HL-60/S4 (cell line): ENCODE data around the gene ARF1.
"Not testable (repeated sequence)": the region's sequence is repeated elsewhere in the genome, so short reads cannot be mapped to it uniquely, and the experiment has no call there.

ENCODE experiments used
- in situ Hi-C: fragments of 300-500 bp; cut with MboI; formaldehyde crosslinking; loops from 2 replicates; pipeline ENCODE4 v1.14.3; 2022; ENCODE audit warnings: low sequenced_read_pairs

The ARF1 gene

DNA sequence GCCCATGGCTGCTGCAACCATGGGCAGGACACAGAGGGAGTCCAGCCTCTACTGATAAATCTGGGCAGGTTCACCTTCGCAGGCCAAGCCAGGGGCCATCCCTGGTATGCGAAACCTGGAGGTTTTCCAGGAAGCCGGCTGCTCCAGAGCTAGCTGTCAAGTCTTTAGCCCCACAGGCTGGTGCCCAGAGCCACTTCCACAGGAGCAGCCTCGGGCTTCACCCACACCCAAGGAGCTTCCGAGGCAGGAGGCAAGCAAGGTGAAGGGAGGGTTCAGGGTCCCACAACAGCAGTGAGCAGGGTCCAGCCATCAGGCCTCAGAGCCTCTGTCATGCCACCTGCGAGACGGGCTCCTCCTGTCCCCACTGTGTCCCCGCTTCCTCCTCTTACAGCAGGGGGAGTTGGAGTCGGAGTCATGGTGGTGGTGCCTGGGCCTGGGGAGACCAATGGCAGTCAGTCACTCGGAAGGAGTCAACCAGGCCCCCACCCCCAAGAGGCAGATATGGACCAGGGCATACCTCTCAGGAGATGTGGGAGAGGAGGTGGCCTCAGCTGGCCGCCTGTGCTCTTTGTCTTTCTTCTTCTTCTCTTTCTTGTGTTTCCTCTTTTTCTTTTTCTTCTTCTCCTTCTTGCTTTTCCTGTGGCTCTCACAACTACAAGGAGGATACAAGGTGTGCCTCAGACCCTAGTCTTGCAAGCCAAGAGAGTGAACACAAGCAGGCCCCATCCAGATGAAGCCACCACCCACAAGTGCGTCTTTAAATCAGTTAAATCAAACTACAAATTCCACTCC is 18.5 kb downstream of the ARF1 start:
- in situ Hi-C loops = no loop called here

DNA sequence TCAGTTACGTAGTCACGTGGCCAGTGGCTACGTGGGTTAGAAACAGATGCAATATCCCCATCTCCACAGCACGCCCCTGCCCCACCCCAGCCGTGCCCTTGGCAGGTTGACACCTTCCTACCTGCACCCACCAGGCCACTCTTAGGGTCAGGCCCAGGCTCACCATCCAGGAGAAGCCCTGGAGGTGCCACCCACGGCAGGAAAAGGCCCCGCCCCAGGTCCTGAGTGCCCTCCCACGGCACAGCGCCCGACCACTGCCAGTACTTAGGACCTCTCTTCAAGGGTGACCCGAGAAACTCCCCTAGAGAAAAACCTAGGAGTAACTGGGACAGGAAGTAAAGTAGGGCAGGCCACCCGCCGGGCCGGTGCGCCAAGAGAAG is 19.1 kb downstream of the ARF1 start:
- in situ Hi-C loops = no loop called here

DNA sequence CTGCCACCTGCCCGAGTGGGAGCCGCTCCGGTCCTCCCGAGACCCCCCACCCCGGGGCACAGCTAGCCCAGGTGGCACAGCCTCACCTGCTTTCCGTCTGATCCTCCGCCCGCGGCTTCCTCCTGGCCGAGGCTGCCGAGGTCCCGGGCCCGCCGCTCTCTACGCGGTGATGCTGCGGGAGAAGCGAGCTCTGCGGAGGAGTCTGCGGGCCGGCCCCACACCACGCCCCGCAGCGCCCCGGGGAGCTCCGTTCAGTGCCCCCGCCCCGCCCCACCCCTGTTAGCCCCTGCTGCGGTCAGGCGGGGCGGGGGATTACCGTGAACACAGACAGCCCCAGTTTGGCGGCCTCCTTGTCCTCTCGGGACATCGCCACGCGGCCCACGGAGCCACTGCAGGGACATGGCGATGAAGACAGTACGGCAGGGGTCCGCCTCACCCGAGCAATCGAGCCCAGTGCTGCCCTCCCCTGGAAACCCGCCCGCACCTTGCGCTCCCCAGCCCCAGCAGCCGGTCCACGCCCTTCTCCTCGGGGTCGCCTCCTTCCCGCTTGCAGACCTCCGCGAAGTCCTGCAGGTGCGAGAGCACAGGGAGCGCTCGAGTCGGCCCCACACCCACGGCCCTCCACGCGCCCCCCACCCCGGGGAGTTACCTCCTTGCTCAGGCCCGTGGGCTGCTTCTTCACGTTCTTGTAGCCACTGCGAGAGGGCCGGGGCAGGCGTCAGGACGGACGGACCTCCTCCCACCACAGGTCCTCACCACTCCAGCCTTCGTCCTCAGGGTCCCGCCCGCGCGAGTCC is 19.7 kb downstream of the ARF1 start:
- in situ Hi-C loops = no loop called here

- in situ Hi-C loops = no loop called here
These were observed 20.5 kb downstream of the ARF1 start, which contains the start of gene C1orf35 for GRCh38 chr1:228102791-228103620. Gene C1orf35, minus strand, starts transcription at chr1:228103325. Its CDS starts 98 bp downstream, at chr1:228103227.

GRCh38 chr1:228104526-228105269 is 22.2 kb downstream of the ARF1 start:
- in situ Hi-C loops = no loop called here

GRCh38 chr1:228105270-228105995 is 22.9 kb downstream of the ARF1 start:
- in situ Hi-C loops = no loop called here

GRCh38 chr1:228105996-228106799 is 23.7 kb downstream of the ARF1 start:
- in situ Hi-C loops = no loop called here

GRCh38 chr1:228106800-228107054 is 24.2 kb downstream of the ARF1 start:
- in situ Hi-C loops = no loop called here

GRCh38 chr1:228107636-228108035 is 25.1 kb downstream of the ARF1 start:
- in situ Hi-C loops = no loop called here

- in situ Hi-C loops = no loop called here
These were observed 25.7 kb downstream of the ARF1 start for GRCh38 chr1:228108055-228108690.

DNA sequence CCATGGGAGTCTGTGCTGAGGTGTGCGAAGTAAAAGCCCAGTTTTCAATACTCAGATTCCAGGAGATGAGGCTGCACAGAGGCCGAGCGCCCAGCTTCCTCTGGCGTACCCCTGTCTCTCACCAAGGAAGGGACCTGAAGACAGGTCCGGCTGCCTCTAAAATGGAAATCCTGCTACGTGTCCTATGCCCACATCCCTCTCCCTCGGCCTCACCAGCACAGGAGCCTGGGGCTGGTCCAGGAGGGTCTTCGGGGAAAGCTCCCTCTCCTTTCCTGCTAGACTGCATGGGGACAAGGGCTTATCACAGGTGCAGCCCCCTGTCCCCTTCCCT is 26.2 kb downstream of the ARF1 start:
- in situ Hi-C loops = no loop called here

- in situ Hi-C loops = no loop called here
These were observed 26.8 kb downstream of the ARF1 start, which contains the start of gene MRPL55 for GRCh38 chr1:228109073-228109961. Gene MRPL55, minus strand, starts transcription at chr1:228109299. Its CDS starts 1,039 bp downstream, at chr1:228108260.

GRCh38 chr1:228109962-228110488 is 27.5 kb downstream of the ARF1 start:
- in situ Hi-C loops = no loop called here

DNA sequence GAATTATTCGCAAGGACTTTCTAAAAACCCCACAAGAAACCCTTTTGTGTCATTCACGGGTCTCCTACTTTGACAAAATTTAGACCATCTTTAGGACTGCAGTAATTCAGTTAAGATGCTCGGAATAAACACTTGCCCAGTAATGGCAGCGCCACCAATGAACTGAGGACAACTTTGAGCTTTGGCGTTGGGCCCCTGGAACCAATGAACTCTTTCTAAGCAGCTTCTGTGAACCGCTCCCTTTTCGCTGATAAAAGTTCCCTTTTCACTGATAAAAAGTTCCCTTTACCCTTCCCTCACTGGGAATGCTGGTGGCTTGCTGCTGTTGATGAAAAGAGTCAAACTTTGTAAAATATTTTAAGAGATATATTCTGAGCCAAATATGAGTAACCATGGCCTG is 28.0 kb downstream of the ARF1 start:
- in situ Hi-C loops = no loop called here

GRCh38 chr1:228111315-228111714 is 28.8 kb downstream of the ARF1 start:
- in situ Hi-C loops = not testable (repeated sequence)

- in situ Hi-C loops = no loop called here
These were observed 29.7 kb downstream of the ARF1 start for GRCh38 chr1:228112167-228112566.

GRCh38 chr1:228112617-228113016 is 30.1 kb downstream of the ARF1 start:
- in situ Hi-C loops = no loop called here

DNA sequence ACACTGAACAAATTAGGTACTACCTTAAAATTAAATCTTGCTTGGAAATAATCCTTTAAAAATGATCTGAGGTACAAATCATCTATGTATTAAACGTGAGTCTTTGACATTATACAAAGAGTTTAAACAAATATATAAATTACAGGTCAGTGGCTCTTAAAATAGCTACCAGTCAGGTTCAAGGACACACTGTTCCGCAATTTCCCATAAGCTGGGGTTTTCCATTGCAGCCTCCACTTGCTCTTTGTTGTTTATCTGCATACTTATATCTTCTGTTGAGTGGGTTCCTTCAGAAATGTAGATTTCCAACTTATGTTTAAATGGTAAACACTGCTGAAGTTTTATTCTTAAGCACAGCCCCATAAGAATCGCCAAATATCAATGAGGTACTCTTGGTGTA is 32.3 kb downstream of the ARF1 start:
- in situ Hi-C loops = no loop called here
